Sigmoid colon (tissue), 7 donors: ENCODE results near the gene FBXL15. TPM values are rescaled to one million over a fixed set of nuclear protein-coding genes. Genes with fewer than 3 reads are reported as not detected.

Experiments used
- DNase-seq: peaks from one replicate; pipeline ENCODE4 v3.0.0-alpha.2; 2019
- H3K27ac ChIP-seq, 4 donors: fragments of 200-600 bp; sonication (generic); one replicate each; pipeline ENCODE4 v1.5.1; 2016 to 2019; ENCODE audit warnings: mild to moderate bottlenecking in 1 of 4
- H3K27me3 ChIP-seq, 3 donors: fragments of 200-600 bp; sonication (generic); one replicate each; pipeline ENCODE4 v1.5.1; 2019; ENCODE audit warnings: mild to moderate bottlenecking in 1 of 3
- H3K36me3 ChIP-seq, 4 donors: fragments of 200-600 bp; sonication (generic); one replicate each; pipeline ENCODE4 v1.5.1; 2016 to 2019
- H3K4me1 ChIP-seq, 4 donors: fragments of 200-600 bp; sonication (generic); one replicate each; pipeline ENCODE4 v1.5.1; 2017 to 2019
- H3K4me3 ChIP-seq, 4 donors: fragments of 200-600 bp; sonication (generic); one replicate each; pipeline ENCODE4 v1.5.1; 2017 to 2019; ENCODE audit warnings: mild to moderate bottlenecking in 2 of 4, moderate library complexity in 1 of 4
- H3K9me3 ChIP-seq, 4 donors: fragments of 200-600 bp in 3 of 4; sonication (generic) in 3 of 4; one replicate each; pipeline versions ENCODE4 v1.5.1 to v1.6.1; 2013 to 2019
- EP300 ChIP-seq, 4 donors: sonication (generic); formaldehyde crosslinking; IDR thresholded peaks; one replicate each; pipeline ENCODE4 v1.6.1; 2017; ENCODE audit warnings: antibody characterized with exemption in 4 of 4
- POLR2A ChIP-seq, 2 donors: fragments of 450-650 bp; IDR thresholded peaks; one replicate each; pipeline ENCODE4 v1.6.1; 2016; ENCODE audit warnings: antibody characterized with exemption in 2 of 2, mild to moderate bottlenecking in 2 of 2, moderate library complexity in 2 of 2
- POLR2AphosphoS5 ChIP-seq, 4 donors: sonication (generic); formaldehyde crosslinking; IDR thresholded peaks; one replicate each; pipeline ENCODE4 v1.6.1; 2017; ENCODE audit warnings: antibody characterized with exemption in 4 of 4
- WGBS, 2 donors: extraction: QIAGEN DNeasy Blood & Tissue Kit; methylation state at CpG; one replicate each; pipeline ENCODE4 v1.1.7; 2013; 5-methylcytosine and 5-hydroxymethylcytosine counted together
- intact Hi-C: fragments of 100-400 bp; cut with DNase I; formaldehyde crosslinking; loops from one replicate; pipeline ENCODE4 v1.15.1; 2023
- polyA plus RNA-seq, 3 donors: library from polyadenylated mRNA; stranded (reverse); fragments of 200-250 nt; gene quantifications; one replicate each; pipeline ENCODE4 v1.2.3, GENCODE V29; 2013
- total RNA-seq, 4 donors: library from RNA; depleted of rRNA; stranded (reverse); fragments of >200 nt; gene quantifications; one replicate each; pipeline ENCODE4 v1.1.0, GENCODE V29; 2016
- TF ChIP-seq, protein P1 (sequence below), 4 experiments: fragments of 450-650 bp in 3 of 4; fragments of 200-600 bp in 1 of 4; IDR thresholded peaks; one replicate each; pipeline ENCODE4 v1.5.1; 2016 to 2019; ENCODE audit warnings: antibody characterized with exemption in 4 of 4, mild to moderate bottlenecking in 3 of 4, moderate library complexity in 2 of 4
- donor health status: healthy with polysubstance abuse.
- donor health status: Bipolar disorder and iron deficiency.
- donor health status: healthy.

FBXL15 gene
- total and polyA plus RNA-seq, 7 donors, result 19.0 to 51.3 (median 30.7) TPM

DNA sequence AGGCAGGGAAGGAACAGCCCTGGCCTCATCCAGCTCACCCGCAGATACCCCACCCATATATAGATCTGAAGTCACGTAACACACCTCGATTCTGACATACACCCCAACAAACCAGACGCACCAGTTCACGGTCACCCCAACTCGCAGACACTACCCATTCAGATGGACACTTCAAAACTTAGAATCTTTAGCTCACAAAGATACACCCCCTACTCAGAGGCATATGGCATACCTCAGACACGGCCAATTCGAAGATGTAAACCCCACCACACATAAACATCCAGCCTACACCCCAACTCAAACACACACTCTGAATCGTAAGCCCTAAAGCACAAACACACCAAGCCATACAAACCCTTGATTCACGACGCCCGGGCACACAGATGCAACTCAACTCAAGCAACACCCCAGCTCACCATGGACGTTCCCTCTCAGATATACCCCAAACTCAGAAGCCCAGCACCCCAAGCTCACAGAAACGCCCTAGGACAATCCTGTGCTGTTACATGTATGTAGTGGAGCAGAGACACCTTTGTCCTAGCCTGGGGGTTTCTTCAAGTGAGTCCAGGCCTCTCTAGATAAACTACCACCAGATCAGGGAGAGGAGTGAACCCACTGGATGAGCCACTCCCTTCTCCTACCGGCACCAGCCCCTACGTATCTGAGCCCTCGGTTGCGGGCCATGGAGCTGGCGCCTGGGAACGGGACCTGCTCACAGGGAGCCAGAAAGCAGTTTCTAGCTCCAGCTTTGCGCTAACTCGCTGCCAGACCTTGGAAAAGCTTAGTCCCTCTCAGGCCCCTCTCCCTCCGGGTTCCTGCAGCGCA is 10.8 kb upstream of the FBXL15 start:
- H3K4me3 ChIP-seq, result peak overlapping the region; percentile 36 to 80 (median 78)
- peaks cover 0 to 47% (median 43%) of the 10 kb centered on the region in 4 donors for H3K4me1 ChIP-seq
- intact Hi-C loops, result no loop called here
- H3K27me3 ChIP-seq, result peaks cover 0 to 30% (median 11%) of the 10 kb centered on the region in 3 donors
- DNase-seq, result no peak
- H3K9me3 ChIP-seq, result no peaks in the 10 kb centered on the region
- H3K27ac ChIP-seq, result peak overlapping the region; percentile 84 to 99 (median 98)
- H3K36me3 ChIP-seq, result peaks cover 0 to 1% (median 0%) of the 10 kb centered on the region in 4 donors
- TF ChIP-seq, protein P1, sequence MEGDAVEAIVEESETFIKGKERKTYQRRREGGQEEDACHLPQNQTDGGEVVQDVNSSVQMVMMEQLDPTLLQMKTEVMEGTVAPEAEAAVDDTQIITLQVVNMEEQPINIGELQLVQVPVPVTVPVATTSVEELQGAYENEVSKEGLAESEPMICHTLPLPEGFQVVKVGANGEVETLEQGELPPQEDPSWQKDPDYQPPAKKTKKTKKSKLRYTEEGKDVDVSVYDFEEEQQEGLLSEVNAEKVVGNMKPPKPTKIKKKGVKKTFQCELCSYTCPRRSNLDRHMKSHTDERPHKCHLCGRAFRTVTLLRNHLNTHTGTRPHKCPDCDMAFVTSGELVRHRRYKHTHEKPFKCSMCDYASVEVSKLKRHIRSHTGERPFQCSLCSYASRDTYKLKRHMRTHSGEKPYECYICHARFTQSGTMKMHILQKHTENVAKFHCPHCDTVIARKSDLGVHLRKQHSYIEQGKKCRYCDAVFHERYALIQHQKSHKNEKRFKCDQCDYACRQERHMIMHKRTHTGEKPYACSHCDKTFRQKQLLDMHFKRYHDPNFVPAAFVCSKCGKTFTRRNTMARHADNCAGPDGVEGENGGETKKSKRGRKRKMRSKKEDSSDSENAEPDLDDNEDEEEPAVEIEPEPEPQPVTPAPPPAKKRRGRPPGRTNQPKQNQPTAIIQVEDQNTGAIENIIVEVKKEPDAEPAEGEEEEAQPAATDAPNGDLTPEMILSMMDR (IDR thresholded peaks at IDR 0.05), result no peak
- TF ChIP-seq EP300 (IDR thresholded peaks at IDR 0.05), result no peak
- no peak for TF ChIP-seq POLR2AphosphoS5 (IDR thresholded peaks at IDR 0.05)
- TF ChIP-seq POLR2A (IDR thresholded peaks at IDR 0.05), result no peak
- WGBS, 2 donors, result 21 to 33% methylated on average over 24 of the region's 24 CpGs

DNA sequence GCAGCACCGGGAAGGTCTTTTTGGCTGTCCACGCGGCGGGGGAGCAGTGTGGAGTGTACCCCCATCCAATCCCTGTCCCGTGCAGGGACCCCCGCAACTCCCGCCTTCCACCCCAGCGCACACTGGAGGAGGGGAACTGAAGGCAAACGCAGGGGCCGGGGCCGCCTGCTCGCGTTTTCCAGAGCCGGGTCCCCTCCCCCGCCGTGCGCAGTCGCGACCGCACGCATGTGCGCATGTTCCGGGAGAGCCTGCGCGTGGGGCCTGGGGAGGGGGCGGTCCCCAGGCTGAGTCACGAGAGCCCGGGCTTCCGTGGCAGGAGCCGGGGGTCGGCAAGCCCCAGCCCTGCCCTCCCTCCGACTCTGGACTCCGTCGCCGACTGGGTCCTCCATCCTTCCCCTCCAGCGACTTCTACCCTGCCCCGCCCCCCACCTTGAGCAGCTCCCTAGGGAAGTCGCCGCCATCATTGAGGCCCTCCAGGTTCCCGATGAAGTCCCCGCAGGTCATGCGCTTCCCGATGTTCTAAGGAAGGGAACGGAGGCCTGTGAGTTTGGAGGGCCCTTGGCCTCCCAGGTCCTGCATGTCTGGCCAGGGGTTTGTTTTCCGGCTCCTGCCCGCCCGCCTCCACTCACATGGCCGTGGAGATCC is 10.1 kb upstream of the FBXL15 start:
- Histone ChIP-seq H3K9me3 (no peaks in the 10 kb centered on the region), H3K27me3 (peaks cover under 1 to 33% (median 17%) of the 10 kb centered on the region in 3 donors), H3K27ac (peak overlapping the region; percentile 84 to 99 (median 98)), H3K4me3 (peak overlapping the region; percentile 36 to 80 (median 78)), H3K36me3 (no peaks in the 10 kb centered on the region), H3K4me1 (peaks cover 0 to 39% (median 36%) of the 10 kb centered on the region in 4 donors)
- DNase-seq, result peak; percentile 88
- intact Hi-C loops, result no loop called here
- TF ChIP-seq, protein P1 (IDR thresholded peaks at IDR 0.05), result no peak
- TF ChIP-seq POLR2AphosphoS5 (IDR thresholded peaks at IDR 0.05), result peak; percentile 83 to 97 (median 92)
- TF ChIP-seq EP300 (IDR thresholded peaks at IDR 0.05), result peak in 3 of 4 donors; percentile 22 to 95 (median 78)
- peak; percentile 54 to 79 for TF ChIP-seq POLR2A (IDR thresholded peaks at IDR 0.05)
- WGBS, 2 donors, result 3 to 9% methylated on average over 48 of the region's 48 CpGs

DNA sequence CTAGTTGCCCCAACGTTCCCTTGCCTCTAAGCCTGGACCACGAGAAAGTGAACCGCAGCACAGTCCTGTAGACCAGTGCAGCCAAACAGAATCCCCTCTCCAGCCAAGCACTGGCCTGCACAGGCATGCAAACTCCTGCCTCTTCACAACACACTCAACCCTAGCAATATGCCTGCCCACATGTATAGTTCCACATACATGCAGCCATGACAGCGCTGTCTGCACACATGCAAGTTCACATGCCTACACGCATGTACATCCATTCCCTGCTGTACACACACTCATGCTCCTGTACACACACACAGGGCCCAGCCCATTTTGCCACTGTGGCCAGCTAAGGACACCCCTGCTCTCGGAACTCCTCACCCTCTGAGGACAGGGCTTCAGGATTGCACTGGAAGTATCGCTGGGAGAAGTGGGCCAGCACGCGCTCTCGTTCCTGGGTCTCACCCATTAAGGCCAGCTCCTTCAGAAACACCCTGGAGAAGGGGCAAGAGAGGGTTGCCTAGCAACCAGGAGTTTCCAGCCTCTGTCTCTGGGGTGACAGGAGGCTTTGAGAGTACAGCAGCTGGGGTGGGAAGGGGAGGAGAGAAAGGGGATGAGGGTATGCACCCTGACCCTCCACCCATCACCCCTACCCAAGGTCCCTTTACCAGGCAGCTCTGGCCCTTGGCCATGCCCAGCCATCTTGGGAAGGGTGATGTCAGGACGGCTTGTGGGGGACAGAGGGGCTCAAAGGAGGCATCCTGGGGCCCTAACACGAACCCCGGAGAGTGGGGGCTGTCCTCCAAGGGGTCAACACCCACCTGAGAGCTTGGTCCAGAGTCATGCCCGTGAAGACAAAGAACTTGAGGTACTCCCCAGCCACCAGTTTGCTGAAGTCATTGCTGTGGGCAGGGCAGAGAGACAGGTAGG is 9.0 kb upstream of the FBXL15 start:
- peaks cover 10 to 39% (median 17%) of the 10 kb centered on the region in 3 donors for H3K27me3 ChIP-seq
- intact Hi-C loops, result no loop called here
- H3K36me3 ChIP-seq, result no peaks in the 10 kb centered on the region
- peak overlapping the region in 1 of 4 donors; percentile 80 for H3K4me3 ChIP-seq
- DNase-seq, result no peak
- no peaks in the 10 kb centered on the region for H3K9me3 ChIP-seq
- H3K4me1 ChIP-seq, result peaks cover 0 to 32% (median 25%) of the 10 kb centered on the region in 4 donors
- H3K27ac ChIP-seq, result peak overlapping the region in 3 of 4 donors; percentile 97 to 99 (median 98)
- WGBS, 2 donors, result 81 to 86% methylated on average over 14 of the region's 14 CpGs
- no peak for TF ChIP-seq EP300 (IDR thresholded peaks at IDR 0.05)
- no peak for TF ChIP-seq POLR2AphosphoS5 (IDR thresholded peaks at IDR 0.05)
- TF ChIP-seq POLR2A (IDR thresholded peaks at IDR 0.05), result no peak

DNA sequence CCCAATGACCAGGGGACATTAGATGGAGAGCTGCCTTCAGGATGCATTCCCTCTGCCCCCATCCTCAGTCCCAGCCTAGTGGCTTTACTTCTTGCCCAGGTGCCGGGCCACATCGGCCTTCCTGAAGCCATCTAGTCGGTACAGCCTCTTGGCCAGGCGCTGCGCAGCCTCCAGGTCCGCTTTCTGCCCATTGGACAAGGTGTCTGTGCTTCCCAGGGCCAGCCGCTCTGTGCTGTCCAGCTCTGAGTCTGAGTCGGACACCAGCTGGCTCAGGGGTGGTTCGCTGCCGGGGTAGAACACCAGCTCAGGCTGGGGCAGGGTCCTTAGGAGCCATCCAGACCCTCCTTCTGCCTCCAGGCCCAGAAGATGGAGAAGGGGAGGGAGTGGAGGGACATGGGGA is 8.3 kb upstream of the FBXL15 start:
- peaks cover 11 to 46% (median 17%) of the 10 kb centered on the region in 3 donors for H3K27me3 ChIP-seq
- intact Hi-C loops, result no loop called here
- no peak for DNase-seq
- no peaks in the 10 kb centered on the region for H3K9me3 ChIP-seq
- H3K4me3 ChIP-seq, result no peak overlapping the region
- no peaks in the 10 kb centered on the region for H3K36me3 ChIP-seq
- no peak overlapping the region for H3K27ac ChIP-seq
- H3K4me1 ChIP-seq, result peaks cover 0 to 28% (median 22%) of the 10 kb centered on the region in 4 donors
- TF ChIP-seq POLR2AphosphoS5 (IDR thresholded peaks at IDR 0.05) (no peak), EP300 (IDR thresholded peaks at IDR 0.05) (no peak), POLR2A (IDR thresholded peaks at IDR 0.05) (no peak)
- TF ChIP-seq, protein P1 (IDR thresholded peaks at IDR 0.05), result no peak
- 88 to 92% methylated on average over 10 of the region's 10 CpGs for WGBS, 2 donors
